Activated CD8-positive, alpha-beta memory T cell treated with anti-CD3 and anti-CD28 coated beads for 4 hours (primary cell): ENCODE data around the gene PRAMEF13.
"Not testable (repeated sequence)": the region's sequence is repeated elsewhere in the genome, so short reads cannot be mapped to it uniquely, and the experiment has no call there.

Source experiments
- DNase-seq, 2 donors: peaks; one replicate each; pipeline ENCODE4 v3.0.0-alpha.2; 2020; ENCODE audit warnings: low read depth in 2 of 2

Gene PRAMEF13

GRCh38 chr1:13171548-13171947, 29.7 kb downstream of the PRAMEF13 start, which contains the start of gene PRAMEF9:
TSS of gene PRAMEF9 (plus strand) at chr1:13171848. CDS start at chr1:13175281, 3,433 bp downstream.
- DNase-seq = not testable (repeated sequence)

DNA sequence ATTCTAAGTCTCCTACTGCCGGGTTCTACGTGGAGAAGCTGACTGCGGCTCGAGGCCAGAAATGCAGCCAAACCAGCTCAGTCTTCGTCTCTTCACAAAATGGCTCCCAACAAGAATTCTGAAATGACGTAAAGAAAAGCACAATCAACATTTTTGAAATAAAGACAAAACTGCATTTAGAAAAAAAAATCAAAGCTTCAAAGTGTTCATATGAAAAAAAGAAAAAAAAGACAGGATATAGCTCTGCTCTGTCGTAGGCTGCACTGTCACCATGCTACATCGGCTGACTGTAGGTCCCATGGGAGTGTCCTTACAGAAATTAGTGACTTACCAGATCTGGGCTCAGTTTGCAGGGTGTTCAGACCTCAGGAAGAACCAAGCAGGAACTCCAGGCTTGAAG, 35.7 kb downstream of the PRAMEF13 start, which contains the start of gene HNRNPCL4:
TSS of gene HNRNPCL4 (minus strand) at position 101 of the 400 bp plus-strand sequence. CDS start 164 bp downstream, outside the sequence.
- not testable (repeated sequence) for DNase-seq

DNA sequence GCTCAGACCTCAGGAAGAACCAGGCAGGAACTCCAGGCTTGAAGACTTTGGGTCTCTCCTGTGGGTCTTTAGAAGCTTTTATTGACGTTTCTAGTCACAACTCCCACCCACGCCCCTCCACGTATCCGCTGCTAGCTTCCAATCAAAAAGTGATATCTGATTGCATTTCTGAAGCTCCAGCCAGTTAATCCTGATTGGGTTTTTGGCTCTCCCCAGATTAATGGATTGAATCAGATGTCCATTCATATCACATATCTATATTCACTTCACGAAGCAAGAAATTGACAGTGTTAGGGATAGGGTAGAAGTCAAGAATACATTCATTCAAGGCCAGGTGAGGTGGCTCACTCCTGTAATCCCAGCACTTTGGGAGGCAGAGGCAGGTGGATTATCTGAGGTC, 45.3 kb downstream of the PRAMEF13 start, which contains the start of gene PRAMEF26:
TSS of gene PRAMEF26 (minus strand) at position 101 of the 400 bp plus-strand sequence. CDS start 2,914 bp downstream, outside the sequence.
- not testable (repeated sequence) for DNase-seq
